ENCODE measurements around the gene SYNC.
"Not testable (repeated sequence)": the region's sequence is repeated elsewhere in the genome, so short reads cannot be mapped to it uniquely, and the experiment has no call there.

SYNC gene

DNA sequence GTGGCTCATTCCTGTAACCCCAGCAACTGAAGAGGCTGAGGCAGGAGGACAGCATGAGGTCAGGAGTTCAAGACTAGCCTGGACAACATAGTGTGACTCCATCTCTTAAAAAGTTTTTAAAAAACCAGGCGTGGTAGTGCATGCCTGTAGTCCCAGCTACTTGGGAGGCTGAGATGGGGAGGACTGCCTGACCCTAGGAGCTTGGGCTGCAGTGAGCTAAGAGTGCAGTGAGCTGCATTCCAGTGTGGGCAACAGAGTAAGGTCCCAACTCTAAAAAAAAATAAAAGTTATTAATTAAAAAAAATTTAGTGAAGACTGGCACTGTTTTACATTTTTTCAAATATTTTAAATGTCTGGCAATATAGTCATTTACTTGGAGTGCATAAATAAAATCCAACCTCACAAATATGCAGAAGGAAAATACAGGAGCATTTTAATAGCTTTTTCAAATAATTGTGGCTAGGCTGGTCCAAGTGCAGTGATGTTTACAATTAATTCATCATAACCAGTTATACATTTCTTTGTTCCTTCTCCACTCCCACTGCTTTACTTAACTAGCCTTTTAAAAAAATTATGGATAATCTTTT, 63.0 kb downstream of the SYNC start:
- no peak for DNase-seq

DNA sequence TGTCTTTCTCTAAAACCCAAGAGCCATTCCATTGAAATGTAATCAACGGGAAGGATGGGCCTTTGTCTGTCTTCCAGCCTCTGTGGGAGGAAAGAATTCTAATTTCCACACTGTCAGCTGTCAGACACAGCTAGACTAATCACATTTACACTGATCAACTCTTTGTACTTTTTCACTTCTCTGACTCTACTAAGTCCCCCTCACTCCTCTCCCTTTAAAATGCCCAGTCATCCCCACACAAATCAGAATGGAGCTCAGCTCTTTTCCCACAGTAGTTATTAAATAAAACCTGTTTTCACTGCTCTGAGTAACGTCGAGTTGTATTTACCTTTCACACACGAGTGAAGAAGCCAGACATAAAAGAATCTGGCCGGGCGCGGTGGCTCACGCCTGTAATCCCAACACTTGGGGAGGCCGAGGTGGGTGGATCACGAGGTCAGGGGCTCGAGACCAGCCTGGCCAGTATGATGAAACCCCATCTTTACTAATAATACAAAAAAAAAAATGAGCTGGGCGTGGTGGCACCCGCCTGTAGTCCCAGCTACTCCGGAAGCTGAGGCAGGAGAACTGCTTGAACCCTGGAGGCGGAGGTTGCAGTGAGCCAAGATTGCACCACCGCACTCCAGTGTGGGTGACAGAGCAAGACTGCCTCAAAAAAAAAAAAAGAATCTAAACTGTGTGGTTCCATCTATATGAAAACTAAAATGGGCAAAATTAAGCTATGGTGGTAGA, 65.5 kb downstream of the SYNC start:
- no peak for DNase-seq

DNA sequence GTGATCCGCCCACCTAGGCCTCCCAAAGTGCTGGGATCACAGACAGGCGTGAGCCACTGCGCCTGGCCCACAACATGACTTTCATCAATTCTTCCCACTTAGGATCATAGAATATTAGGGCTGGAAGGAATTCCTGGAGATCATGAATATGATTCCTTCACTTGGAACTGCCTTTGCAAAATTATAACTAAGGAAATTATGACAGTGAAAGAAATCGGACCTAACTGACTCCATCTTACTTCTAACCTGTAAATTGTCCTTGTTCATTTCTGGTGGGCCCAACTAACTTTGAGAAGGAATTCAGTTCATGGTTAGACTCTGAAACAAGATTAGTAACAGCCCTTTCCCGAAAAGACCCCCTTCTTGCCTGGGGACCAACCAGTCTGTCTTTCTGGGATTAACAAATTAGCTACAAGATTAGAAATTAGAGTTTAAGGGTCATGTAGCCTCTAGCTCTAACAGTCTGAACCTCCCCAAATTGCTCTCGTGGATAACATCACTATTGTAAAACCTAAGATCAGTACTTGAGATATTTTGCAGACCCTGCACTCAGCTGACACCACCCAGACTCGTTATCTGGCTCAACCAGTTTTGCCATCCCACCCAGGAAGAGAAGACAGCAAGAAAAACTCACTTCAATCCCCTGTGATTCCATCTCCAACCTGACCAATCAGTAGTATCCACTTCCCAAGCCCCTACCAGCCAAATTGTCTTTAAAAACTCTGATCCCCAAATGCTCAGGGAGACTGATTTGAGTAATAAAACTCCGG, 66.9 kb downstream of the SYNC start:
- DNase-seq = no peak

DNA sequence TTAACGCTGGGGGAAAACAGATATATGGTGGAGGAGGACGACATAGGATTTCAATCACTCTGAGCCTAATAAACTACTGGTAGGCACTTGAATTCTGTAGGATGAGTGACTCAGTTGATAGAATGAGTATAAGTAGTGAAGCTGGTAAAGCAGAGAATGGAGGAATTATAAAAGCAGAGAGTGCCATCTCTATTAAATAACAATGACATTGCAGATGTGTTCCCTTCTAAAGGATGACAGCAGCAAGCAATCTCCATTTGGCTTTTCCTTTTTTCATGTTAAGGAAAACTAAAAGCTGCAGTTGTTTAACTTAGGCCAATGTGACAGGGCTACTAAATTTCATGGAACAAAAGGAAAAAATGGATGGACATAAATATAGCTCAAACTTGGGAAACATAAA, 69.7 kb downstream of the SYNC start:
- DNase-seq = no peak

DNA sequence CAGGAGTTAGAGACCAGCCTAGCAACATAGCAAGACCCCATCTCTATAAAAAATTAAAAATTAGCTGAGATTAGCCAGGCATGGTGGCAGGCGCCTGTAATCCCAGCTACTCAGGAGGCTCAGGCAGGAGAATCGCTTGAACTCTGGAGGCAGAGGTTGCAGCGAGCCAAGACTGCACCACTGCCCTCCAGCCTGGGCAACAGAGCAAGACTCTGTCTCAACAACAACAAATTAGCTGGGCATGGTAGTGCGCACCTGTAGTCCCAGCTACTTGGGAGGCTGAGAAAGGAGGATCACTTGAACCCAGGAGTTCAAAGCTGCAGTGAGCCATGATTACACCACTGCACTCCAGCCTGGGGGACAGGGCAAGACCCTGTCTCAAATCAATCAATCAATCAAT, 72.4 kb downstream of the SYNC start:
- DNase-seq = not testable (repeated sequence)

All from left hindlimb (tissue), 1 donor.